GM12878 (cell line): ENCODE measurements around the gene TJAP1. TPM values are rescaled to one million over a fixed set of nuclear protein-coding genes. Genes with fewer than 3 reads are reported as not detected.

Experiments used
- ASH2L ChIP-seq: fragments of 300-600, 200-600 bp; sonication (generic); IDR thresholded peaks from 2 replicates; pipeline ENCODE4 v1.6.1; 2017; ENCODE audit warnings: low read depth, mild to moderate bottlenecking, borderline replicate concordance
- CBFB ChIP-seq: IDR thresholded peaks from 2 replicates; pipeline ENCODE4 v1.6.1; 2016; ENCODE audit warnings: antibody characterized with exemption, low read depth
- CHD1 ChIP-seq: IDR thresholded peaks from 2 replicates; pipeline ENCODE4 v1.6.1; 2012; ENCODE audit warnings: low read depth, low read length, improper control_type of control experiment
- EGR1 ChIP-seq, 2 experiments: IDR thresholded peaks; 1 replicate in 1 of 2; 2 replicates in 1 of 2; pipeline ENCODE4 v1.6.1; 2011 to 2012; ENCODE audit warnings: low read depth in 2 of 2, low read length in 2 of 2, borderline replicate concordance in 1 of 2, mild to moderate bottlenecking in 1 of 2, moderate library complexity in 1 of 2
- EP300 ChIP-seq, 2 experiments: fragments of 150-350 bp in 1 of 2; IDR thresholded peaks; 2 replicates each; pipeline ENCODE4 v1.6.1; 2011 to 2012; ENCODE audit warnings: low read depth in 2 of 2, low read length in 2 of 2, borderline replicate concordance in 1 of 2, improper control_type of control experiment in 1 of 2, inconsistent platforms in 1 of 2; ENCODE audit not compliant: control insufficient read depth in 1 of 2
- GATAD2B ChIP-seq: fragments of 450-650 bp; conservative IDR thresholded peaks from 2 replicates; pipeline ENCODE4 v1.6.1; 2017; ENCODE audit warnings: low read depth, mild to moderate bottlenecking, moderate library complexity
- IRF4 ChIP-seq: IDR thresholded peaks from 2 replicates; pipeline ENCODE4 v1.6.1; 2011; ENCODE audit warnings: low read depth, low read length
- IRF5 ChIP-seq: fragments of 450-650 bp; IDR thresholded peaks from 2 replicates; pipeline ENCODE4 v1.6.1; 2017; ENCODE audit warnings: borderline replicate concordance
- KLF5 ChIP-seq: fragments of 450-650 bp; IDR thresholded peaks from 2 replicates; pipeline ENCODE4 v1.6.1; 2014; ENCODE audit warnings: mild to moderate bottlenecking; ENCODE audit not compliant: partially characterized antibody
- PML ChIP-seq: IDR thresholded peaks from 2 replicates; pipeline ENCODE4 v1.6.1; 2012; ENCODE audit warnings: low read length, inconsistent platforms
- POLR2AphosphoS2 ChIP-seq: IDR thresholded peaks from 2 replicates; pipeline ENCODE4 v1.6.1; 2011; ENCODE audit warnings: low read depth, mild to moderate bottlenecking, low read length, improper control_type of control experiment, moderate library complexity
- RB1 ChIP-seq: fragments of 450-650 bp; formaldehyde crosslinking; IDR thresholded peaks from 2 replicates; pipeline ENCODE4 v1.6.1; 2017; ENCODE audit warnings: mild to moderate bottlenecking, borderline replicate concordance
- RCOR1 ChIP-seq: conservative IDR thresholded peaks from 2 replicates; pipeline ENCODE4 v1.6.1; 2012; ENCODE audit warnings: low read depth, low read length, improper control_type of control experiment
- SIX5 ChIP-seq: IDR thresholded peaks from 2 replicates; pipeline ENCODE4 v1.6.1; 2011; ENCODE audit warnings: mild to moderate bottlenecking, low read depth, low read length, moderate library complexity; ENCODE audit not compliant: severe bottlenecking
- SMAD5 ChIP-seq: IDR thresholded peaks from 2 replicates; pipeline ENCODE4 v1.6.1; 2016; ENCODE audit warnings: antibody characterized with exemption, low read depth
- SUPT20H ChIP-seq: IDR thresholded peaks from 2 replicates; pipeline ENCODE4 v1.6.1; 2011; ENCODE audit warnings: low read depth, mild to moderate bottlenecking, low read length, moderate library complexity, borderline replicate concordance; ENCODE audit not compliant: control insufficient read depth
- WRNIP1 ChIP-seq: IDR thresholded peaks from 2 replicates; pipeline ENCODE4 v1.6.1; 2011; ENCODE audit warnings: low read depth, low read length, improper control_type of control experiment, borderline replicate concordance
- ZNF207 ChIP-seq: fragments of 450-650 bp; IDR thresholded peaks from 2 replicates; pipeline ENCODE4 v1.6.1; 2014; ENCODE audit warnings: antibody characterized with exemption, mild to moderate bottlenecking, borderline replicate concordance
- polyA plus RNA-seq, 11 experiments: library from polyadenylated mRNA; depleted of rRNA in 4 of 11; unstranded in 6 of 11; stranded (reverse) in 5 of 11; fragments of >200 nt; fragmentation: Nextera tagmentation in 4 of 11; fragmentation: Illumina TruSeq in 1 of 11; extraction: Ambion mirVana in 4 of 11; extraction: Trizol in 1 of 11; gene quantifications; 1 replicate in 1 of 11; 2 replicates in 10 of 11; pipeline versions ENCODE4 v1.2.1 to v1.2.3, GENCODE V29; 2011 to 2016; ENCODE audit warnings: inconsistent platforms in 2 of 11, missing spikeins in 2 of 11, low read depth in 1 of 11
- total RNA-seq, 4 experiments: library from RNA; depleted of rRNA in 3 of 4; stranded (reverse); fragments of >200 nt in 3 of 4; fragmentation: Illumina TruSeq in 1 of 4; extraction: Trizol in 1 of 4; gene quantifications; 2 replicates each; pipeline versions ENCODE4 v1.2.1 to v1.2.3, GENCODE V29; 2013 to 2021
- TF ChIP-seq, protein P1 (sequence below): fragments of 450-650 bp; formaldehyde crosslinking; IDR thresholded peaks from 2 replicates; pipeline ENCODE4 v1.5.0; 2022; ENCODE audit warnings: mild to moderate bottlenecking, missing genetic modification characterization
- TF ChIP-seq, protein P2 (sequence below): IDR thresholded peaks from 2 replicates; pipeline ENCODE4 v1.6.1; 2011; ENCODE audit warnings: borderline replicate concordance, low read depth, mild to moderate bottlenecking, moderate library complexity, low read length; ENCODE audit not compliant: insufficient read depth, poor library complexity, severe bottlenecking

The TJAP1 gene
- total and polyA plus RNA-seq, 10 of the 15 experiments (the other 5 are each of a cell fraction or from before 2014, with no cell fraction given) = 0.11 to 22.6 (median 12.8) TPM

GRCh38 chr6:43516697-43517504 lies 39.5 kb downstream of the TJAP1 start, which contains the start of the genes POLR1C and YIPF3 (continued):
- TF ChIP-seq WRNIP1 (no peak; the same call in 1 of the 2 replicates), SUPT20H (no peak), EGR1 (IDR thresholded peaks at IDR 0.05; ENCODE audit: borderline replicate concordance in 1 of 2, low read depth in 2 of 2, low read length in 2 of 2) (peak; percentile 20 to 89), ASH2L (peak; percentile 90; the same call in 1 of the 2 replicates), IRF5 (peak; percentile 87), RB1 (peak; percentile 74; the same call in 1 of the 2 replicates), SIX5 (peak; percentile 49), EP300 (IDR thresholded peaks at IDR 0.05; ENCODE audit: borderline replicate concordance in 1 of 2, control insufficient read depth in 1 of 2, low read depth in 2 of 2, low read length in 2 of 2) (0 out of 4 replicates have a peak, but pooled peaks of 1 of the 2 experiments have one; percentile 26), GATAD2B (peak; percentile 11), PML (peak; percentile 89), RCOR1 (peak; percentile 94; the same call in 1 of the 2 replicates), KLF5 (peak; percentile 51), CHD1 (0 out of 2 replicates have a peak, but pooled peaks have one; percentile 3), IRF4 (0 out of 2 replicates have a peak, but pooled peaks have one; percentile 6), CBFB (peak; percentile 73; the same call in 1 of the 2 replicates), POLR2AphosphoS2 (peak; percentile 89; the same call in 1 of the 2 replicates), SMAD5 (peak; percentile 85), ZNF207 (peak; percentile 91)
- TF ChIP-seq, protein P1, sequence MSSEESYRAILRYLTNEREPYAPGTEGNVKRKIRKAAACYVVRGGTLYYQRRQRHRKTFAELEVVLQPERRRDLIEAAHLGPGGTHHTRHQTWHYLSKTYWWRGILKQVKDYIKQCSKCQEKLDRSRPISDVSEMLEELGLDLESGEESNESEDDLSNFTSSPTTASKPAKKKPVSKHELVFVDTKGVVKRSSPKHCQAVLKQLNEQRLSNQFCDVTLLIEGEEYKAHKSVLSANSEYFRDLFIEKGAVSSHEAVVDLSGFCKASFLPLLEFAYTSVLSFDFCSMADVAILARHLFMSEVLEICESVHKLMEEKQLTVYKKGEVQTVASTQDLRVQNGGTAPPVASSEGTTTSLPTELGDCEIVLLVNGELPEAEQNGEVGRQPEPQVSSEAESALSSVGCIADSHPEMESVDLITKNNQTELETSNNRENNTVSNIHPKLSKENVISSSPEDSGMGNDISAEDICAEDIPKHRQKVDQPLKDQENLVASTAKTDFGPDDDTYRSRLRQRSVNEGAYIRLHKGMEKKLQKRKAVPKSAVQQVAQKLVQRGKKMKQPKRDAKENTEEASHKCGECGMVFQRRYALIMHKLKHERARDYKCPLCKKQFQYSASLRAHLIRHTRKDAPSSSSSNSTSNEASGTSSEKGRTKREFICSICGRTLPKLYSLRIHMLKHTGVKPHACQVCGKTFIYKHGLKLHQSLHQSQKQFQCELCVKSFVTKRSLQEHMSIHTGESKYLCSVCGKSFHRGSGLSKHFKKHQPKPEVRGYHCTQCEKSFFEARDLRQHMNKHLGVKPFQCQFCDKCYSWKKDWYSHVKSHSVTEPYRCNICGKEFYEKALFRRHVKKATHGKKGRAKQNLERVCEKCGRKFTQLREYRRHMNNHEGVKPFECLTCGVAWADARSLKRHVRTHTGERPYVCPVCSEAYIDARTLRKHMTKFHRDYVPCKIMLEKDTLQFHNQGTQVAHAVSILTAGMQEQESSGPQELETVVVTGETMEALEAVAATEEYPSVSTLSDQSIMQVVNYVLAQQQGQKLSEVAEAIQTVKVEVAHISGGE (CRISPR knock-in tag) = peak; percentile 84
- TF ChIP-seq, protein P2, sequence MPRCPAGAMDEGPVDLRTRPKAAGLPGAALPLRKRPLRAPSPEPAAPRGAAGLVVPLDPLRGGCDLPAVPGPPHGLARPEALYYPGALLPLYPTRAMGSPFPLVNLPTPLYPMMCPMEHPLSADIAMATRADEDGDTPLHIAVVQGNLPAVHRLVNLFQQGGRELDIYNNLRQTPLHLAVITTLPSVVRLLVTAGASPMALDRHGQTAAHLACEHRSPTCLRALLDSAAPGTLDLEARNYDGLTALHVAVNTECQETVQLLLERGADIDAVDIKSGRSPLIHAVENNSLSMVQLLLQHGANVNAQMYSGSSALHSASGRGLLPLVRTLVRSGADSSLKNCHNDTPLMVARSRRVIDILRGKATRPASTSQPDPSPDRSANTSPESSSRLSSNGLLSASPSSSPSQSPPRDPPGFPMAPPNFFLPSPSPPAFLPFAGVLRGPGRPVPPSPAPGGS = no peak
